Measurements from ENCODE around the gene HDGF. TPM values are rescaled to one million over a fixed set of nuclear protein-coding genes. Genes with fewer than 3 reads are reported as not detected.

HDGF gene
- total and polyA plus RNA-seq, 9 of the 15 experiments (the other 6 are each of a cell fraction or from before 2014, with no cell fraction given) = 38.8 to 601 (median 400) TPM

DNA sequence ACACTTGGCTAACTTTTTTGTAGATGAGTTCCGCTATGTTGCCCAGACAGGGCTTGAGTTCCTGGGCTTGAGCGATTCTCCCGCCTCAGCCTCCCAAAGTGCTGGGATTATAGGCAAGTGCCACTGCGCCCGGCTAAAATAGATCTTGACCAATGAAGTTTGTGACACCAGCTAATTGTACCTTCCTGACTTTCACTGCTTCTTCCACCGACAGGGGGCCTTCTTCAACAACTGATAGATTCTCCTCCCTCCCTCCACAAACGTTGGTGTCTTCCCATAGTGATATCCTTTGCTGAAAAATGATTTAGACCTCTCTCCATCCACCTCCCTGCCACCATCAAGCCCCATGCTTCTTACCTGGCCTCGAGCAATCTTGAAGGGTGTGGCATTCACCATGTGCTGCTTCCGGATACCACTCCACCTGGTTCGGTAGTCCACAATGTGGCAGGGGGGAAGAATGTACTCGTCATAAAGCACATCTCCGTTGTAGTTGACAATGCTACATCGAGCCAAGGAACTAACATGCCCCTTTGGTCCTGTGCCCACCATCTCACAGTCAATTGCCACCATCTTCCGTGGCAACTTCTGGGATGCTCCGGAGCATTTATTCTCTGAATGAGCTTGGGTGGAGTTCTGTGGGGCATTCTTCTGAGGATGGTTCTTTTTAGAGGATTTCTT lies 24.8 kb downstream of the HDGF start (continued):
- TF ChIP-seq YY1 (IDR thresholded peaks at IDR 0.05; ENCODE audit: borderline replicate concordance in 1 of 3, control insufficient read depth in 1 of 3, extremely low read depth in 1 of 3, insufficient read depth in 3 of 3, insufficient read length in 1 of 3, insufficient replicate concordance in 2 of 3, low read depth in 1 of 3, low read length in 2 of 3) = peak in 1 of 3 experiments; percentile 5
- TF ChIP-seq ZSCAN32 (CRISPR knock-in tag; IDR thresholded peaks at IDR 0.05) = no peak
- no peak for TF ChIP-seq EZH2 (IDR thresholded peaks at IDR 0.05; ENCODE audit: borderline replicate concordance, low read depth, low read length)
- TF ChIP-seq DMBX1 (CRISPR knock-in tag; IDR thresholded peaks at IDR 0.05; ENCODE audit: borderline replicate concordance) = no peak
- TF ChIP-seq TAL1 (IDR thresholded peaks at IDR 0.05) = no peak
- peak; percentile 33; the same call in 1 of the 2 replicates for TF ChIP-seq MYC (IDR thresholded peaks at IDR 0.05; ENCODE audit: low read depth, low read length)
- no peak for TF ChIP-seq MYC (CRISPR knock-in tag; IDR thresholded peaks at IDR 0.05; ENCODE audit: borderline replicate concordance, low read depth)
- peak in 1 of 2 experiments; percentile 17; a peak in 1 of 4 replicates for TF ChIP-seq ARNT (IDR thresholded peaks at IDR 0.05)
- no peak for TF ChIP-seq PRMT5 (CRISPR knock-in tag; IDR thresholded peaks at IDR 0.05)
- no peak for TF ChIP-seq NFIX (CRISPR knock-in tag; IDR thresholded peaks at IDR 0.05; ENCODE audit: low read depth)
- TF ChIP-seq SMARCC2 (IDR thresholded peaks at IDR 0.05; ENCODE audit: low read depth) = no peak
- no peak for TF ChIP-seq RHOXF2B (CRISPR knock-in tag; conservative IDR thresholded peaks at IDR 0.05)
- peak; percentile 8 to 26; a peak in 1 of 4 replicates for TF ChIP-seq TEAD1 (CRISPR knock-in tag; IDR thresholded peaks at IDR 0.05)
- TF ChIP-seq SRF (CRISPR knock-in tag; IDR thresholded peaks at IDR 0.05) = 0 out of 4 replicates have a peak, but pooled peaks of 1 of the 2 experiments have one; percentile 33
- TF ChIP-seq, protein P1, sequence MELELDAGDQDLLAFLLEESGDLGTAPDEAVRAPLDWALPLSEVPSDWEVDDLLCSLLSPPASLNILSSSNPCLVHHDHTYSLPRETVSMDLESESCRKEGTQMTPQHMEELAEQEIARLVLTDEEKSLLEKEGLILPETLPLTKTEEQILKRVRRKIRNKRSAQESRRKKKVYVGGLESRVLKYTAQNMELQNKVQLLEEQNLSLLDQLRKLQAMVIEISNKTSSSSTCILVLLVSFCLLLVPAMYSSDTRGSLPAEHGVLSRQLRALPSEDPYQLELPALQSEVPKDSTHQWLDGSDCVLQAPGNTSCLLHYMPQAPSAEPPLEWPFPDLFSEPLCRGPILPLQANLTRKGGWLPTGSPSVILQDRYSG (tag; conservative IDR thresholded peaks at IDR 0.05; ENCODE audit: low read depth) = no peak
- no peak for TF ChIP-seq RNF2 (IDR thresholded peaks at IDR 0.05)
- TF ChIP-seq ZNF444 (CRISPR knock-in tag; IDR thresholded peaks at IDR 0.05) = no peak
- no peak for TF ChIP-seq ZNF668 (CRISPR knock-in tag; IDR thresholded peaks at IDR 0.05)
- no peak for TF ChIP-seq NONO (IDR thresholded peaks at IDR 0.05; ENCODE audit: low read depth in 2 of 2, low read length in 1 of 2)
- TF ChIP-seq NFIC (IDR thresholded peaks at IDR 0.05) = no peak
- TF ChIP-seq MEF2A (IDR thresholded peaks at IDR 0.05; ENCODE audit: control insufficient read depth, low read depth, low read length) = no peak
- no peak for TF ChIP-seq NFE2 (IDR thresholded peaks at IDR 0.05; ENCODE audit: low read depth)
- no peak for TF ChIP-seq GATAD2B (IDR thresholded peaks at IDR 0.05; ENCODE audit: borderline replicate concordance)
- TF ChIP-seq ZNF41 (CRISPR knock-in tag; conservative IDR thresholded peaks at IDR 0.05) = no peak

All from K562 (cell line).